HepG2 (cell line): ENCODE data around the gene RABGGTA. TPM values are rescaled to one million over a fixed set of nuclear protein-coding genes. Genes with fewer than 3 reads are reported as not detected.

Experiments
- GABPB1 ChIP-seq: IDR thresholded peaks from 2 replicates; pipeline ENCODE4 v1.6.1; 2016; ENCODE audit warnings: mild to moderate bottlenecking, missing genetic modification reagents, moderate library complexity, missing compliant biosample characterization
- HOXA5 ChIP-seq: sonication (generic); formaldehyde crosslinking; IDR thresholded peaks from 2 replicates; pipeline ENCODE4 v1.4.0; 2020; ENCODE audit warnings: missing genetic modification reagents
- MED8 ChIP-seq: sonication (generic); formaldehyde crosslinking; IDR thresholded peaks from 2 replicates; pipeline ENCODE4 v1.8.1; 2023; ENCODE audit warnings: mild to moderate bottlenecking, missing genetic modification reagents; ENCODE audit not compliant: insufficient replicate concordance
- MTF1 ChIP-seq: sonication (generic); formaldehyde crosslinking; IDR thresholded peaks from 2 replicates; pipeline ENCODE4 v1.5.0; 2020; ENCODE audit warnings: missing genetic modification reagents
- PHB2 ChIP-seq: fragments of 450-650 bp; IDR thresholded peaks from 2 replicates; pipeline ENCODE4 v1.6.1; 2018; ENCODE audit not compliant: partially characterized antibody
- SETDB1 ChIP-seq: sonication (generic); formaldehyde crosslinking; IDR thresholded peaks from 2 replicates; pipeline ENCODE4 v1.5.1; 2020; ENCODE audit warnings: missing genetic modification reagents, mild to moderate bottlenecking, borderline replicate concordance
- ZBTB43 ChIP-seq: sonication (generic); formaldehyde crosslinking; conservative IDR thresholded peaks from 2 replicates; pipeline ENCODE4 v1.4.0; 2020; ENCODE audit warnings: missing genetic modification reagents
- ZNF138 ChIP-seq: sonication (generic); formaldehyde crosslinking; IDR thresholded peaks from 2 replicates; pipeline ENCODE4 v1.5.0; 2020; ENCODE audit warnings: mild to moderate bottlenecking, low read depth, missing genetic modification reagents
- ZNF143 ChIP-seq: sonication (generic); formaldehyde crosslinking; IDR thresholded peaks from 2 replicates; pipeline ENCODE4 v1.4.0; 2020; ENCODE audit warnings: missing genetic modification reagents
- ZNF230 ChIP-seq: sonication (generic); formaldehyde crosslinking; IDR thresholded peaks from 2 replicates; pipeline ENCODE4 v1.4.0; 2020; ENCODE audit warnings: mild to moderate bottlenecking, missing genetic modification reagents
- ZNF296 ChIP-seq: sonication (generic); formaldehyde crosslinking; conservative IDR thresholded peaks from 2 replicates; pipeline ENCODE4 v1.5.0; 2020; ENCODE audit warnings: mild to moderate bottlenecking, missing genetic modification reagents
- ZNF3 ChIP-seq: IDR thresholded peaks from 2 replicates; pipeline ENCODE4 v1.7.0; 2017; ENCODE audit warnings: inconsistent platforms
- ZNF546 ChIP-seq: sonication (generic); formaldehyde crosslinking; conservative IDR thresholded peaks from 2 replicates; pipeline ENCODE4 v1.8.1; 2023; ENCODE audit warnings: mild to moderate bottlenecking, missing genetic modification reagents
- ZNF766 ChIP-seq: sonication (generic); formaldehyde crosslinking; IDR thresholded peaks from 2 replicates; pipeline ENCODE4 v1.5.0; 2020; ENCODE audit warnings: missing genetic modification reagents, borderline replicate concordance
- ZSCAN25 ChIP-seq: sonication (generic); formaldehyde crosslinking; IDR thresholded peaks from 2 replicates; pipeline ENCODE4 v1.8.0; 2022; ENCODE audit warnings: mild to moderate bottlenecking, missing genetic modification reagents
- polyA plus RNA-seq, 8 experiments: library from polyadenylated mRNA; depleted of rRNA in 3 of 8; stranded (reverse) in 7 of 8; unstranded in 1 of 8; fragments of >200 nt; fragmentation: Illumina TruSeq in 4 of 8; extraction: Trizol in 4 of 8; gene quantifications; 2 replicates each; pipeline versions ENCODE4 v1.2.1 to v1.2.3, GENCODE V29; 2011 to 2016; ENCODE audit warnings: low read depth in 4 of 8, missing spikeins in 1 of 8, mixed read lengths in 1 of 8; ENCODE audit not compliant: insufficient read depth in 1 of 8
- total RNA-seq, 5 experiments: library from RNA; depleted of rRNA; stranded (reverse); fragments of >200 nt; fragmentation: Illumina TruSeq; extraction: Trizol; gene quantifications; 2 replicates each; pipeline ENCODE4 v1.2.3, GENCODE V29; 2016; ENCODE audit warnings: low read depth in 1 of 5
- TF ChIP-seq, protein P1 (sequence below): sonication (generic); formaldehyde crosslinking; conservative IDR thresholded peaks from 2 replicates; pipeline ENCODE4 v1.8.0; 2022; ENCODE audit warnings: missing genetic modification reagents
- TF ChIP-seq, protein P2 (sequence below): sonication (generic); formaldehyde crosslinking; IDR thresholded peaks from 2 replicates; pipeline ENCODE4 v1.8.0; 2022; ENCODE audit warnings: missing genetic modification reagents, mild to moderate bottlenecking, moderate library complexity, borderline replicate concordance
- TF ChIP-seq, protein P3 (sequence below): sonication (generic); formaldehyde crosslinking; IDR thresholded peaks from 2 replicates; pipeline ENCODE4 v1.5.1; 2020; ENCODE audit warnings: mild to moderate bottlenecking, missing genetic modification reagents, moderate library complexity
- TF ChIP-seq, protein P4 (sequence below): sonication (generic); formaldehyde crosslinking; IDR thresholded peaks from 2 replicates; pipeline ENCODE4 v1.8.0; 2022; ENCODE audit warnings: missing genetic modification reagents, low read depth, mild to moderate bottlenecking, borderline replicate concordance

Gene RABGGTA
- total and polyA plus RNA-seq, 2 of the 13 experiments (the other 11 are each of a cell fraction or from before 2014, with no cell fraction given), result 57.9 to 90.8 TPM

- TF ChIP-seq, protein P1, sequence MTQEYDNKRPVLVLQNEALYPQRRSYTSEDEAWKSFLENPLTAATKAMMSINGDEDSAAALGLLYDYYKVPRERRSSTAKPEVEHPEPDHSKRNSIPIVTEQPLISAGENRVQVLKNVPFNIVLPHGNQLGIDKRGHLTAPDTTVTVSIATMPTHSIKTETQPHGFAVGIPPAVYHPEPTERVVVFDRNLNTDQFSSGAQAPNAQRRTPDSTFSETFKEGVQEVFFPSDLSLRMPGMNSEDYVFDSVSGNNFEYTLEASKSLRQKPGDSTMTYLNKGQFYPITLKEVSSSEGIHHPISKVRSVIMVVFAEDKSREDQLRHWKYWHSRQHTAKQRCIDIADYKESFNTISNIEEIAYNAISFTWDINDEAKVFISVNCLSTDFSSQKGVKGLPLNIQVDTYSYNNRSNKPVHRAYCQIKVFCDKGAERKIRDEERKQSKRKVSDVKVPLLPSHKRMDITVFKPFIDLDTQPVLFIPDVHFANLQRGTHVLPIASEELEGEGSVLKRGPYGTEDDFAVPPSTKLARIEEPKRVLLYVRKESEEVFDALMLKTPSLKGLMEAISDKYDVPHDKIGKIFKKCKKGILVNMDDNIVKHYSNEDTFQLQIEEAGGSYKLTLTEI (CRISPR knock-in tag), result no peak
- TF ChIP-seq ZSCAN25 (CRISPR knock-in tag) (peak; percentile 56; the same call in 1 of the 2 replicates), HOXA5 (peak; percentile 91), PHB2 (no peak), MED8 (CRISPR knock-in tag) (peak; percentile 56), ZNF138 (no peak), ZNF3 (CRISPR knock-in tag) (peak; percentile 61; the same call in 1 of the 2 replicates), SETDB1 (no peak), ZNF296 (no peak), ZNF143 (CRISPR knock-in tag) (no peak; the same call in 1 of the 2 replicates), ZNF766 (CRISPR knock-in tag) (0 out of 2 replicates have a peak, but pooled peaks have one; percentile 33), MTF1 (CRISPR knock-in tag) (no peak), ZNF546 (peak; percentile 93), GABPB1 (CRISPR knock-in tag) (peak; percentile 59; the same call in 1 of the 2 replicates), ZNF230 (CRISPR knock-in tag) (peak; percentile 82), ZBTB43 (CRISPR knock-in tag) (peak; percentile 72; the same call in 1 of the 2 replicates)
- TF ChIP-seq, protein P2, sequence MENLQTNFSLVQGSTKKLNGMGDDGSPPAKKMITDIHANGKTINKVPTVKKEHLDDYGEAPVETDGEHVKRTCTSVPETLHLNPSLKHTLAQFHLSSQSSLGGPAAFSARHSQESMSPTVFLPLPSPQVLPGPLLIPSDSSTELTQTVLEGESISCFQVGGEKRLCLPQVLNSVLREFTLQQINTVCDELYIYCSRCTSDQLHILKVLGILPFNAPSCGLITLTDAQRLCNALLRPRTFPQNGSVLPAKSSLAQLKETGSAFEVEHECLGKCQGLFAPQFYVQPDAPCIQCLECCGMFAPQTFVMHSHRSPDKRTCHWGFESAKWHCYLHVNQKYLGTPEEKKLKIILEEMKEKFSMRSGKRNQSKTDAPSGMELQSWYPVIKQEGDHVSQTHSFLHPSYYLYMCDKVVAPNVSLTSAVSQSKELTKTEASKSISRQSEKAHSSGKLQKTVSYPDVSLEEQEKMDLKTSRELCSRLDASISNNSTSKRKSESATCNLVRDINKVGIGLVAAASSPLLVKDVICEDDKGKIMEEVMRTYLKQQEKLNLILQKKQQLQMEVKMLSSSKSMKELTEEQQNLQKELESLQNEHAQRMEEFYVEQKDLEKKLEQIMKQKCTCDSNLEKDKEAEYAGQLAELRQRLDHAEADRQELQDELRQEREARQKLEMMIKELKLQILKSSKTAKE (CRISPR knock-in tag), result no peak
- TF ChIP-seq, protein P3, sequence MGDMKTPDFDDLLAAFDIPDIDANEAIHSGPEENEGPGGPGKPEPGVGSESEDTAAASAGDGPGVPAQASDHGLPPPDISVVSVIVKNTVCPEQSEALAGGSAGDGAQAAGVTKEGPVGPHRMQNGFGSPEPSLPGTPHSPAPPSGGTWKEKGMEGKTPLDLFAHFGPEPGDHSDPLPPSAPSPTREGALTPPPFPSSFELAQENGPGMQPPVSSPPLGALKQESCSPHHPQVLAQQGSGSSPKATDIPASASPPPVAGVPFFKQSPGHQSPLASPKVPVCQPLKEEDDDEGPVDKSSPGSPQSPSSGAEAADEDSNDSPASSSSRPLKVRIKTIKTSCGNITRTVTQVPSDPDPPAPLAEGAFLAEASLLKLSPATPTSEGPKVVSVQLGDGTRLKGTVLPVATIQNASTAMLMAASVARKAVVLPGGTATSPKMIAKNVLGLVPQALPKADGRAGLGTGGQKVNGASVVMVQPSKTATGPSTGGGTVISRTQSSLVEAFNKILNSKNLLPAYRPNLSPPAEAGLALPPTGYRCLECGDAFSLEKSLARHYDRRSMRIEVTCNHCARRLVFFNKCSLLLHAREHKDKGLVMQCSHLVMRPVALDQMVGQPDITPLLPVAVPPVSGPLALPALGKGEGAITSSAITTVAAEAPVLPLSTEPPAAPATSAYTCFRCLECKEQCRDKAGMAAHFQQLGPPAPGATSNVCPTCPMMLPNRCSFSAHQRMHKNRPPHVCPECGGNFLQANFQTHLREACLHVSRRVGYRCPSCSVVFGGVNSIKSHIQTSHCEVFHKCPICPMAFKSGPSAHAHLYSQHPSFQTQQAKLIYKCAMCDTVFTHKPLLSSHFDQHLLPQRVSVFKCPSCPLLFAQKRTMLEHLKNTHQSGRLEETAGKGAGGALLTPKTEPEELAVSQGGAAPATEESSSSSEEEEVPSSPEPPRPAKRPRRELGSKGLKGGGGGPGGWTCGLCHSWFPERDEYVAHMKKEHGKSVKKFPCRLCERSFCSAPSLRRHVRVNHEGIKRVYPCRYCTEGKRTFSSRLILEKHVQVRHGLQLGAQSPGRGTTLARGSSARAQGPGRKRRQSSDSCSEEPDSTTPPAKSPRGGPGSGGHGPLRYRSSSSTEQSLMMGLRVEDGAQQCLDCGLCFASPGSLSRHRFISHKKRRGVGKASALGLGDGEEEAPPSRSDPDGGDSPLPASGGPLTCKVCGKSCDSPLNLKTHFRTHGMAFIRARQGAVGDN, result peak; percentile 75; the same call in 1 of the 2 replicates
- TF ChIP-seq, protein P4, sequence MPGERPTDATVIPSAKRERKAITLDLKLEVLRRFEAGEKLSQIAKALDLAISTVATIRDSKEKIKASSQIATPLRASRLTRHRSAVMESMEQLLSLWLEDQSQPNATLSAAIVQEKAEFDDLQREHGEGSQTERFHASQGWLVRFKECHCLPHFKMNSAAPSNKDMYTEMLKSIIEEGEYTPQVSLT (CRISPR knock-in tag), result no peak
These were observed 36.4 kb upstream of the RABGGTA start, which contains the start of gene CIDEB (continued) for GRCh38 chr14:24307575-24308341.
